ENCODE data around the gene FRS3. TPM values are rescaled to one million over a fixed set of nuclear protein-coding genes. Genes with fewer than 3 reads are reported as not detected.

FRS3 gene
- total and polyA plus RNA-seq, 2 experiments from 2014 or later, result 1.3 to 3.3 TPM

DNA sequence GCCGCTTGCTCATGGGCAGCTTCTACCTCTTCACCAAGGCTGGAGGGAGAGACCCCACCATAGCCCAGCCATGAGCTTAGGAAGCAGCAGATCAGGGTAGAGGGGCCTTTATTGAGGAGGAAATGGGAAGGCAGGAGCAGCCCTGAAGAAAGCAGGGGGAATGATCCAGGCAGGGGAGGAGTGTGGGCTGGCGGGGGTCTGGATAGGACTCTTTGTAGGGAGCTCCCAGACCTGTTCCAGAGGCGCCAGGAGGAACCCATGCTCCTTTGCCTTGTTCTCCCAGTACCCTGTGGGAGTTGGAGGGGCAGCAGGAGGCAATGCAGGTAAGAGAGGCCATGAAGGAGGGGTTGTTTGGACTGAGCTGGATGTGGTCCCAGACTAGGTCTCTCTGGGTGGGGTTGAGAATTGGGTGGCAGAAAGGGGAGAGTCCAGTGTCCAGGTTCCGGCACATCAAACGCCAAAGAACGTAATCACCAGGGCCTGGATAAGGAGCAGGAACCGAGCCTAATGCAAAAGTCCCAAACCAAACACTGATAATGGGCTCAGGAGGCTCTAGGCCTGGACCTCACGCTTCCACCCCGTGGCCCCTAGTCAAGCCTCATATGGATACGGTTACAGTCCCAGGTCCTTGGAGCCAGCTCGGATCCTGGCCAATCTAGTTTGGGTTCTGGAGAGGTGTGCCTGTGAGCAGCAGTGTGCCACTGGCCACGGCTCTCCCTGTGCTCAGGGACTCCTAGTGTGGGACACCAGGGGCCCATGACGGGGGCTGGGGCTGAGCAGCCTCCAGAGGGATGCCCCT, 20.4 kb downstream of the FRS3 start (continued):
- TF ChIP-seq, protein P1, sequence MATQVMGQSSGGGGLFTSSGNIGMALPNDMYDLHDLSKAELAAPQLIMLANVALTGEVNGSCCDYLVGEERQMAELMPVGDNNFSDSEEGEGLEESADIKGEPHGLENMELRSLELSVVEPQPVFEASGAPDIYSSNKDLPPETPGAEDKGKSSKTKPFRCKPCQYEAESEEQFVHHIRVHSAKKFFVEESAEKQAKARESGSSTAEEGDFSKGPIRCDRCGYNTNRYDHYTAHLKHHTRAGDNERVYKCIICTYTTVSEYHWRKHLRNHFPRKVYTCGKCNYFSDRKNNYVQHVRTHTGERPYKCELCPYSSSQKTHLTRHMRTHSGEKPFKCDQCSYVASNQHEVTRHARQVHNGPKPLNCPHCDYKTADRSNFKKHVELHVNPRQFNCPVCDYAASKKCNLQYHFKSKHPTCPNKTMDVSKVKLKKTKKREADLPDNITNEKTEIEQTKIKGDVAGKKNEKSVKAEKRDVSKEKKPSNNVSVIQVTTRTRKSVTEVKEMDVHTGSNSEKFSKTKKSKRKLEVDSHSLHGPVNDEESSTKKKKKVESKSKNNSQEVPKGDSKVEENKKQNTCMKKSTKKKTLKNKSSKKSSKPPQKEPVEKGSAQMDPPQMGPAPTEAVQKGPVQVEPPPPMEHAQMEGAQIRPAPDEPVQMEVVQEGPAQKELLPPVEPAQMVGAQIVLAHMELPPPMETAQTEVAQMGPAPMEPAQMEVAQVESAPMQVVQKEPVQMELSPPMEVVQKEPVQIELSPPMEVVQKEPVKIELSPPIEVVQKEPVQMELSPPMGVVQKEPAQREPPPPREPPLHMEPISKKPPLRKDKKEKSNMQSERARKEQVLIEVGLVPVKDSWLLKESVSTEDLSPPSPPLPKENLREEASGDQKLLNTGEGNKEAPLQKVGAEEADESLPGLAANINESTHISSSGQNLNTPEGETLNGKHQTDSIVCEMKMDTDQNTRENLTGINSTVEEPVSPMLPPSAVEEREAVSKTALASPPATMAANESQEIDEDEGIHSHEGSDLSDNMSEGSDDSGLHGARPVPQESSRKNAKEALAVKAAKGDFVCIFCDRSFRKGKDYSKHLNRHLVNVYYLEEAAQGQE (IDR thresholded peaks at IDR 0.05; ENCODE audit: unreplicated experiment), result no peak
- TF ChIP-seq ETS1 (IDR thresholded peaks at IDR 0.05) (no peak), EZH2 (IDR thresholded peaks at IDR 0.05; ENCODE audit: low read depth, unreplicated experiment) (no peak)

DNA sequence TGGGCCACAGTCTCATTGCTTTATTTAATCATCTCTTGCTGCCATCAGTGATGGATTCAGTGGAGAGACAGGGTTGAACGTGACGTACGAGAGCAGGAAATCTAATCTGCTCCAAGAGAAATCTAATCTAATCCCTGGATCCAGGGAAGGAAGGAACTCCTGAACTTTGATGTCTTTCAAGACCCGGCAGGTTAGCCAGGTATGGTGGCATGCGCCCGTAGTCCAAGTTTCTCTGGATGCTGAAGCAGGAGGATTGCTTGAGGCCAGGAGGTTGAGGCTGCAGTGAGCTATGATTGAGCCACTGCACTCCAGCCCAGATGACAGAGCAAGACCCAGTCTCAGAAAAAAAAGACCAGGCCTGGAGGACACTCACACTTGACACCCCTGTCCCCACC, 21.1 kb downstream of the FRS3 start:
- DNase-seq (ENCODE audit: low spot score), result no peak
- no peak overlapping the region for H3K27ac Mint-ChIP-seq
- TF ChIP-seq, protein P2, sequence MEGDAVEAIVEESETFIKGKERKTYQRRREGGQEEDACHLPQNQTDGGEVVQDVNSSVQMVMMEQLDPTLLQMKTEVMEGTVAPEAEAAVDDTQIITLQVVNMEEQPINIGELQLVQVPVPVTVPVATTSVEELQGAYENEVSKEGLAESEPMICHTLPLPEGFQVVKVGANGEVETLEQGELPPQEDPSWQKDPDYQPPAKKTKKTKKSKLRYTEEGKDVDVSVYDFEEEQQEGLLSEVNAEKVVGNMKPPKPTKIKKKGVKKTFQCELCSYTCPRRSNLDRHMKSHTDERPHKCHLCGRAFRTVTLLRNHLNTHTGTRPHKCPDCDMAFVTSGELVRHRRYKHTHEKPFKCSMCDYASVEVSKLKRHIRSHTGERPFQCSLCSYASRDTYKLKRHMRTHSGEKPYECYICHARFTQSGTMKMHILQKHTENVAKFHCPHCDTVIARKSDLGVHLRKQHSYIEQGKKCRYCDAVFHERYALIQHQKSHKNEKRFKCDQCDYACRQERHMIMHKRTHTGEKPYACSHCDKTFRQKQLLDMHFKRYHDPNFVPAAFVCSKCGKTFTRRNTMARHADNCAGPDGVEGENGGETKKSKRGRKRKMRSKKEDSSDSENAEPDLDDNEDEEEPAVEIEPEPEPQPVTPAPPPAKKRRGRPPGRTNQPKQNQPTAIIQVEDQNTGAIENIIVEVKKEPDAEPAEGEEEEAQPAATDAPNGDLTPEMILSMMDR (conservative IDR thresholded peaks at IDR 0.05; ENCODE audit: low read depth in 2 of 2), result no peak
- TF ChIP-seq EZH2 (IDR thresholded peaks at IDR 0.05; ENCODE audit: low read depth, unreplicated experiment) (no peak), JUNB (IDR thresholded peaks at IDR 0.05; ENCODE audit: unreplicated experiment) (no peak), POLR2AphosphoS5 (IDR thresholded peaks at IDR 0.05; ENCODE audit: low read depth) (no peak), NANOG (IDR thresholded peaks at IDR 0.05; ENCODE audit: borderline replicate concordance) (no peak)
- TF ChIP-seq, protein P1 (IDR thresholded peaks at IDR 0.05; ENCODE audit: unreplicated experiment), result no peak
- H3K27ac ChIP-seq (ENCODE audit: low read depth), result no peak overlapping the region
- no peaks in the 10 kb centered on the region for H4K20me1 ChIP-seq (replicated peaks; ENCODE audit: insufficient read depth)
- H3K27me3 ChIP-seq (ENCODE audit: insufficient read depth), result no peaks in the 10 kb centered on the region
- H3K36me3 Mint-ChIP-seq (ENCODE audit: low read depth), result no peaks in the 10 kb centered on the region
- no peaks in the 10 kb centered on the region for H3K9me2 ChIP-seq (ENCODE audit: insufficient read depth)
- H3F3A ChIP-seq (replicated peaks; ENCODE audit: low read depth), result no peaks in the 10 kb centered on the region
- no peaks in the 10 kb centered on the region for H3K4me1 ChIP-seq (ENCODE audit: insufficient read depth)
- no peaks in the 10 kb centered on the region for H3K9me3 Mint-ChIP-seq
- H3K4me1 Mint-ChIP-seq, result peaks cover 7% of the 10 kb centered on the region
- no peak overlapping the region for H3K4me3 ChIP-seq
- H3K79me2 ChIP-seq (replicated peaks; ENCODE audit: insufficient read depth), result no peaks in the 10 kb centered on the region
- H2AFZ ChIP-seq, result no peak overlapping the region
- H3K4me3 Mint-ChIP-seq, result no peak overlapping the region
- H3K27me3 Mint-ChIP-seq (ENCODE audit: insufficient read depth, low read depth, poor library complexity), result peaks cover 16% of the 10 kb centered on the region
- no peaks in the 10 kb centered on the region for H3K36me3 ChIP-seq (ENCODE audit: insufficient read depth)
- H3K4me2 ChIP-seq, result no peak overlapping the region
- ATAC-seq, result no peak

All from GM23338 (cell line).